T-helper 1 cell treated with Interleukin-12 subunit alpha and Interleukin-12 subunit beta and Interleukin-4 antibody, amounts not matched to agents 30 ng/mL and 1 ng/mL, for 36 hours (primary cell): ENCODE results near the gene CCSAP. TPM values are rescaled to one million over a fixed set of nuclear protein-coding genes. Genes with fewer than 3 reads are reported as not detected.

ENCODE experiments used
- total RNA-seq: library from RNA; stranded (reverse); gene quantifications from 2 replicates; pipeline ENCODE4 v1.2.3, GENCODE V29; 2022

The CCSAP gene
- total RNA-seq, 1 donor from 2014 or later, result 8.4 TPM

Other genes with a start within 250 kb of the CCSAP start
- 24.4 and 25.1 TPM in 2 replicates for gene RAB4A, start 71.9 kb downstream of the CCSAP start, total RNA-seq
- 0.15 TPM in 1 of 2 replicates, not detected in the other for gene ACTA1, start 91.0 kb upstream of the CCSAP start, total RNA-seq
- 37.5 and 38.8 TPM in 2 replicates for gene NUP133, start 165.3 kb upstream of the CCSAP start, total RNA-seq
- 31.2 and 32.3 TPM in 2 replicates for gene ABCB10, start 215.7 kb upstream of the CCSAP start, total RNA-seq